HG03025 (cell line): ENCODE data around the gene CKAP5.
"Not testable (repeated sequence)": the region's sequence is repeated elsewhere in the genome, so short reads cannot be mapped to it uniquely, and the experiment has no call there.

Experiments
- ATAC-seq: cut with Tn5 transposase; IDR thresholded peaks from one replicate; pipeline ENCODE4 v1.9.1; 2021; ENCODE audit warnings: mild to moderate bottlenecking, moderate library complexity; ENCODE audit not compliant: unreplicated experiment, low FRiP score

The CKAP5 gene

DNA sequence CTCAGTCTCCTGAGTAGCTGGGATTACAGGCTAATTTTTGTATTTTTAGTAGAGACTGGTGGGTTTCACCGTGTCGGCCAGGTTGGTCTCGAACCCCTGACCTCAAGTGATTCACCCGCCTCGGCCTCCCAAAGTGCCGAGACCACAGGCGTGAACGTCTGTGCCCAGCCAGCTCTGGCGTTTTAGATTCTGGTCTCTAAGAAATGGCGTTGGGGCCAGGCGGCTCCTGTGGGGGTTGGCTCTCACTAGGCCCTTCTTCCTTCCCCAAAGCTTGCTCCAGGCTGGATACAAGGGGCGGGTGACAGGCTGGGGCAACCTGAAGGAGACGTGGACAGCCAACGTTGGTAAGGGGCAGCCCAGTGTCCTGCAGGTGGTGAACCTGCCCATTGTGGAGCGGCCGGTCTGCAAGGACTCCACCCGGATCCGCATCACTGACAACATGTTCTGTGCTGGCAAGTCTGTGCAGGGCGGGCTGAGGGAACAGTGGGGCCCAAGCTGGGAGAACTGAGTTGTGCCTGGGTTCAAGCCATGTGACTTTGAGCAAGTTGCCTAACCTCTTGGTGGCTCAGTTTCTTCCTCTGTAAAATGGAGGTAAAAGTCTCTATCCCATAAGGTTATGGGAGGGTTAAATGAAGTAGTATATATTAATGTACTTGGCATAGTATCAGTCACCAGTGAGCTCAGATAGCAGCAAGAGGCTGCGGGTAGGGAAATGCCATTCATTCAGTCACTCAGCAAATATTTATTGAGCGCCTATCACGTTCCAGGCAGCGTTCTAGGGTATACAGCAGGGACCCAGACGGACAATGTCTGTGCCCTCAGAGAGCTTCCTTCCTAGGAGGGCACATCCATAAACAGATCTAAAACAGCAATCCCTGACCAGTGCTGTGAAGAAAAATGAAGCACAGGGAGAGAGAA, 116.7 kb downstream of the CKAP5 start:
- no peak for ATAC-seq

DNA sequence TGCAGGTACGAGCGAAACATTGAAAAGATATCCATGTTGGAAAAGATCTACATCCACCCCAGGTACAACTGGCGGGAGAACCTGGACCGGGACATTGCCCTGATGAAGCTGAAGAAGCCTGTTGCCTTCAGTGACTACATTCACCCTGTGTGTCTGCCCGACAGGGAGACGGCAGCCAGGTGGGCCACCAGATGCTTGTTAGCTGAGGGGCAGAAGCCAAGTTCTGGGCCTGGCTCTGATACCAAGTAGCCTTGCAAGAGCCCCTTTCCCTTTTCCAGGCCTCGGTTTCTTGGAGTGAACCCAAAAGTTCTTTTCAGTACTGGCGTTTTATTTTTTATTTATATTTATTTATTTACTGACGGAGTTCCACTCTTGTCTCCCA, 117.4 kb downstream of the CKAP5 start:
- ATAC-seq, result no peak

DNA sequence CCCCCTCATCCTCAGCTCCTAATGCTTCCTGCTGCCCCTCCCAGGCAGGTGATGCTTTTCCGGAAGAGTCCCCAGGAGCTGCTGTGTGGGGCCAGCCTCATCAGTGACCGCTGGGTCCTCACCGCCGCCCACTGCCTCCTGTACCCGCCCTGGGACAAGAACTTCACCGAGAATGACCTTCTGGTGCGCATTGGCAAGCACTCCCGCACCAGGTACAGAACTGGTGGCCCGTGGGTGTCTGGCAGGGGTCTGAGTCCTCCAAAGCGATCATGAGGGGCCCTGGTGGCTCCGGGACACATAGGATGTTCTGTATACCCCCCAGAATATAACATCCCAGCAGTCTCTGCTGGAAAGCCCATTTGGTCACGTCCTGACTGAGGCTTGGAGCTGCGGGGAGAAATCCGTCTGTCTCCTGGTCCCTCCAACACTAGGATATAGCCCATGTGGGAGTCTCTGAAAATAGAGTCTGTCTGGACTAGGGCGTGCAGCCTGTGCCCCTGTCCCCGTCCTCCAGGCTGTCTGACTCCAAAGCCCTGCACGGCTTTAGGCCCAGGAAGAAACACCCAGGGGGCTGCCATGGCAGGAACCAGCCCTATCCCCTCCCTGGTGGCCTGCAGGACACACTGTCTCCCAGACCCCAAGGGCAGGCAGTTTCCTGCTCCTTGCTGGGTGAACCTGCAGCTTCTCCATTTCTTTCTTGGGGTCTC, 118.0 kb downstream of the CKAP5 start:
- ATAC-seq, result no peak

DNA sequence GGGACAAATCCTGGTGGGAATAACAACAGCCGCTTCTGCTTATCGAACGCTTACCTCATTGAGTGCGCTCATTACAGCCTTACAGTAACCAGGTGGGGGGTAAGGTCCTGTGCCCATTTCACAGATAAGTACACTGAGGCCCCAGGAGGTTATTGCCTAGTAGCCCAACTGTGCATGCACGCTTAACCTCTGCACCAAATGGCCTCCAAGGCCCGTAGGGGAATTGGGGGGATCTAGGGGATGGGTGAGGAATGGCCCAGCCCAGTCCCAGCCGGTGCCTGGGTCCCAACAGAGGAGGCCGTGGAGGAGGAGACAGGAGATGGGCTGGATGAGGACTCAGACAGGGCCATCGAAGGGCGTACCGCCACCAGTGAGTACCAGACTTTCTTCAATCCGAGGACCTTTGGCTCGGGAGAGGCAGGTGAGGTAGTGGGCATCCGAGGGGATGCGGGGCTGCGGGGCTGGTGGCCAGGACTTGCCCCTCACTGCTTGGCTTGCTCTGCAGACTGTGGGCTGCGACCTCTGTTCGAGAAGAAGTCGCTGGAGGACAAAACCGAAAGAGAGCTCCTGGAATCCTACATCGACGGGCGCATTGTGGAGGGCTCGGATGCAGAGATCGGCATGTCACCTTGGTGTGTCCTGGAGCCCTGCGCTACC, 119.7 kb downstream of the CKAP5 start:
- ATAC-seq, result no peak

DNA sequence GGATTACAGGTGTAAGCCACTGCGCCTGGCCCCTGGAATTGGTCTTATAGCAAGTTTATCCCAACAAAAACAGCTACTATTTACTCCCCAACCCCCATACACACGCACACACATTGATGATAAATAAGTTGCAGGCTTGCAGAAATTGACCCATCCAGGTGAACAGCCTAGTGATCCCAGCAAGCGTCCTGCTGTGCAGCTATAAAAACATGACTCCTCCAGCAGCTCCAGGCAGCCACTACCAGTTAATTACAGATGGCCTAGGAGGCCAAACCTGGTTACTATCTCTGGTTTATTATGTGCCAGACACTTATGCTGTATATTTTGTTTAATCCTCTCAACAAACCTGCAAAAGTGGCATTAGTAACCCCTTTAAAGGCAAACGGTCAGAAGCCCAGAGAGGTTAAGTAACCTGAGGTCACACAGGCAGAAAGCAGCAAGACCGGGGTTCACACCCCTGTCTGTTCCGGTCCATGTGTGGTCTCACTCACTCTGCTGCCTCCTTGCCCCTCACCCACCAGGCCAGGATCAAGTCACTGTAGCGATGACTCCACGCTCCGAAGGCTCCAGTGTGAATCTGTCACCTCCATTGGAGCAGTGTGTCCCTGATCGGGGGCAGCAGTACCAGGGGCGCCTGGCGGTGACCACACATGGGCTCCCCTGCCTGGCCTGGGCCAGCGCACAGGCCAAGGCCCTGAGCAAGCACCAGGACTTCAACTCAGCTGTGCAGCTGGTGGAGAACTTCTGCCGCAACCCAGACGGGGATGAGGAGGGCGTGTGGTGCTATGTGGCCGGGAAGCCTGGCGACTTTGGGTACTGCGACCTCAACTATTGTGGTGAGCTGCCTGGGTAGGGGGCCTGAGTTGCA, 120.5 kb downstream of the CKAP5 start:
- no peak for ATAC-seq

DNA sequence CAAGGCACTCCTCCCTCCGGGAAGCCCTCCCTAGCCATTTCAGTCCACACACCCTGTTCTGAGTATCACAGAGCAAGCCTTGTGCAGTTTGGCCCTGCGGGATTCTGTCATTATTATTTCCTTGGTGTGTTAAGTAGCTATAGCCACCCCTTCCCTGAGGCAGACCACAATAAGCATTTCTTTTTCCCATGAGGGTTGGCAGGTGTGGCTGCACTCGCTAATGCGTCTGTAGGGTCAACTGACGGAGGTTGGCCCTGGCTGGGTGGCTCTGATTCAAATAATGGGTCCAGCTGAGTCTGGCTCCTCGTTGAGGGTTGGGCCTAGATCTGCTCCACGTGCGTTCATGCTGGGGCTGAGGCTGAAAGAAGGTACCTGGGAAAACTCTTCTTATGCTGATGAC, 122.0 kb downstream of the CKAP5 start:
- no peak for ATAC-seq

DNA sequence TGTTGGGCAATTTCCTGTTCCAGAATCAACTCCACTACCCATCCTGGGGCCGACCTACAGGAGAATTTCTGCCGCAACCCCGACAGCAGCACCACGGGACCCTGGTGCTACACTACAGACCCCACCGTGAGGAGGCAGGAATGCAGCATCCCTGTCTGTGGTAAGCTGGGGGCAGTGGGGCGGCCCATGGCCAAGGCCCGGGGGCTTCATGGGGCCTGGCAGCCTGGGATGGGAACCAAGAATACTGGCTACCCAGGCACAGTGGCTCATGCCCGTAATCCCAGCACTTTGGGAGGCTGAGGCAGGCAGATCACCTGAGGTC, 122.8 kb downstream of the CKAP5 start:
- no peak for ATAC-seq

DNA sequence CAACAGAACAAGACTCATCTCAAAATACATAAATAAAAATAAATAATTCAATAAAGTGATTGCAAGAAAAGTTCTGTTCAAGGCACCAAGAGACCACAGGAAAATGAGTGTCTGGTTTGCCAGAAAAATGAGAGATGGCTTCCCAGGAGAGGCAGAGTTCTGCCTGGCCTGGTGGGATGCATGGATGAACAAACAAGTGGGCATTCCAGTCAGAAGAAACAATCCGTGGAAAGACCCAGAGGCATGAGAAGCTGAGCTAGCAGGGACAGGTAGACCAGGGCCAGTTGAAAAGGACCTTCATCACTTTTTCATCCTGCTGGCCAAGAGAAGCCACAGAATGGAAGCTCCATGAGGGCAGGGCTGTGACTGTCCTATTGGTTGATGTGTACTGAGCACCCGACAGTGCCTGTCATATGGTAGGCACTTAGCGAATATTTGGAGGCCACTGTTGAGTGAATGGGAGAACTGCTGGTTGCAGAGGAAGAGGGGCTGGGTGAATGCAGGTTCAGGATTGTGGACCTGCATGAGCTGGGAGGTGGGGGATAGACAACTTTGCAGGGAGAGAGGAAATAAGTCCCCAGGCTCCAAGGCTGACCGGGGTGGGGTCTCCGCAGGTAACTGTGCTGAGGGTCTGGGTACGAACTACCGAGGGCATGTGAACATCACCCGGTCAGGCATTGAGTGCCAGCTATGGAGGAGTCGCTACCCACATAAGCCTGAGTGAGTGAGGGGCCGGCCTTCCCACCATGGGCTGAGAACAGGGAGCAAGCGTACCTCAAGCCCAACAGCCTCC, 123.3 kb downstream of the CKAP5 start:
- ATAC-seq, result no peak

DNA sequence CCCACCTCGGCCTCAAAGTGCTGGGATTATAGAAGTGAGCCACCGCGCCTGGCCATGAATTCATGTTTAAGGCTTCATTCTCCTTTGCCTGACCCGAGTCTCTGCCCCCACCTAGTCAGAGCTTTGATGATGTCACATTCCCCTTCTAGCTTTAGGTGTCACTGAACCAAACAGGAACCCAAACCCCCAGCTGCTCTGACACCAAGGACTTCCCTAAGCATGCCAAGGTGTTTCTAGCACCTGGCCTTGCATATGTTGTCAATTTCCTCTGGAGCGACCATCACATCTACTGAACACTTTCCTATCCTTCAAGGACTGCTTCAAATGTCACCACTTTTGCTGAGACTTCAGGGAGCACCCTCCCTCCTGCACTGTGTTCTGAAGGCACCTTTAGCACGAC, 124.8 kb downstream of the CKAP5 start:
- no peak for ATAC-seq

DNA sequence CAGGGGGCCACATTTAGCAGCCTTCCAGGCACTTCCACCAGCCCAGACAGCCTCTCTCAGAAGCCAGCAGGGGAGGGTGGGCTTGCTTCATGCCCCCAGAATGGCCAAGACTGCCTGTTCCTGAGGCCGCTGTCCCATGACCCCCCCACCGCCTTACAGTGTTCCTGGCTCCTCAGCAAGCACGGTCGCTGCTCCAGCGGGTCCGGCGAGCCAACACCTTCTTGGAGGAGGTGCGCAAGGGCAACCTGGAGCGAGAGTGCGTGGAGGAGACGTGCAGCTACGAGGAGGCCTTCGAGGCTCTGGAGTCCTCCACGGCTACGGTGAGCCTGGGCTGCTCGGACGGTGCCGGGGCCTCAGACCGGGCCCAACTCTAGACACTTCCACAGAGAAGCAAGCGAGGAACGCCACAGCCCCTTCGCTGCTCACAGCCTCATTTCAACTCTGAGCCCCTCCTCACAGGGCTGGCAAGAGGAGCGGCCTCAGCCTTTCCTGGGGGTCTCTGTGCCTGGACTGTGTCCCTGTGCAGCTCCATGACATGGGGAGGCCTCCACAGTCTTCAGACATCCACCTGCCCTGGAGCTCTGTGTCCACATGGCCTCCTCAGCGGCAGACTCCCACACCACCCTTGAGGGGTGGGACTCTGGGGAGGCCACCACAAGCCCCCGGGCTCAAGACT, 126.4 kb downstream of the CKAP5 start:
- ATAC-seq, result no peak

DNA sequence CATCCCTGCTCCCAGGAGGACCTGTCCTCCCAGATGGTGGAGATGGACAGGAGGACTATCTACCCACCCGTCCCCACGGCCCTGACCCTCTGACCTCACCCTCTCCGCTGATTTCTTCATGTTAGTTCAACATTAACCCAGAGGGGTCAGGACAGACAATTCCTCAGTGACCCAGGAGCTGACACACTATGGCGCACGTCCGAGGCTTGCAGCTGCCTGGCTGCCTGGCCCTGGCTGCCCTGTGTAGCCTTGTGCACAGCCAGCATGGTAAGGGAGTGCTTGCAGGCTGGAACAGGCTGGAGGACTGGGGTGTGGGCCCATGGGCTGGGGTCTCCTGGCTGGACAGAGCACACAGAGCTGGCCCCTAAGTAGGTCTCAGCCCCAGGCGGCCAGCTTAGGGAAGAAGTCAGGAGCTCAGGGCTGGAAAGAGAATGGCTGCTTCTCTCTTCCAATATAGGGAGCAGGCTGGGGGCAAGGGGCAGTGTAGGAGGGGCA, 127.0 kb downstream of the CKAP5 start, which contains the start of gene F2:
TSS of gene F2 (plus strand) at position 166 of the 495 bp plus-strand sequence. CDS start at position 189, 23 bp downstream.
- ATAC-seq, result no peak

DNA sequence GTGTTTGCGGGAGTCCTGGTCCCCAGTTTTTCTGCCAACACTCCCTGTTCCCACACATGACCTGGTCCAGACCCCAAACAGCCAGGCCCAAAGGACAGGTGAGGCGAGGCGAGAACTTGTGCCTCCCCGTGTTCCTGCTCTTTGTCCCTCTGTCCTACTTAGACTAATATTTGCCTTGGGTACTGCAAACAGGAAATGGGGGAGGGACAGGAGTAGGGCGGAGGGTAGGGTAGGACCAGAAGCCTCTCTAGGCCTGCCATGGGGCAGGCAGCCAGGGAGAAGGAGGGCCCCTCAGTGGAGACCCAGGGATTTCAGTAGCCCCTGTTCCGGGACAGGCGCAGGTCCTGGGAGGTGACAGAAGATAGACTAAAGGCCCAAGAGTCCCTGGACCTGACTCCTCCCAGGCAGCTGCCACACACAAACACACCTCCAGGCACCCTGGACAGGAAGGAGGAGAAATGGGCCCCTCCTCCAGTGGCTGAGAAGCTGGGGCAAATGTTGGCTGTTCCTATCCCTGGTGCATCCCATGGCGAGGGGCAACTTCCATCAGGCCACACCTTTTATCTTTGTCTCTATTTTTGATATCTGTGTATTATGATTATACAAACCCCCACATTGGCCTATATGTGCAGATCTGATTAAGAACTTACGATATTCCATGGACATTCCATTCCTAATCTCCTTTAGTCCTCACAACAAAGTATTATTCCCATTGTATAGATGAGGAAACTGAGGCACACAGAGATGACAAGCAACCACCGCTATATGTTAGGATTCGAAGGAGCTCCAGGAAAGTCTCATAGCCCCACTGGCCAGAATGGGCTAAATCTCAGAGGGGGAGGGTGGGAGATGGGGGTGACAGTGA, 127.7 kb downstream of the CKAP5 start:
- ATAC-seq, result no peak

DNA sequence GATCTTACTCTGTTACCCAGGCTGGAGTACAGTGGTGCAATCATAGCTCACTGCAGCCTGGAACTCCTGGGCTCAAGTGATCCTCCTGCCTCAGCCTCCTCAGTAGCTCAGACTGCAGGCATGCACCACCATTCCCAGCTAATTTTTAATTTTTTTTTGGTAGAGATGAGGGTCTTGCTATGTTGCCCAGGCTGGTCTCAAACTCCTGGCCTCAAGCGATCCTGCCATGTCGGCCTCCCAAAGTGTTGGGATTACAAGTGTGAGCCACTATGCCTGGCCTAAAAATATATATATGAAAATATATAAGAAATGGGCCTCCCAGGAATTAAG, 128.3 kb downstream of the CKAP5 start:
- ATAC-seq, result not testable (repeated sequence)

DNA sequence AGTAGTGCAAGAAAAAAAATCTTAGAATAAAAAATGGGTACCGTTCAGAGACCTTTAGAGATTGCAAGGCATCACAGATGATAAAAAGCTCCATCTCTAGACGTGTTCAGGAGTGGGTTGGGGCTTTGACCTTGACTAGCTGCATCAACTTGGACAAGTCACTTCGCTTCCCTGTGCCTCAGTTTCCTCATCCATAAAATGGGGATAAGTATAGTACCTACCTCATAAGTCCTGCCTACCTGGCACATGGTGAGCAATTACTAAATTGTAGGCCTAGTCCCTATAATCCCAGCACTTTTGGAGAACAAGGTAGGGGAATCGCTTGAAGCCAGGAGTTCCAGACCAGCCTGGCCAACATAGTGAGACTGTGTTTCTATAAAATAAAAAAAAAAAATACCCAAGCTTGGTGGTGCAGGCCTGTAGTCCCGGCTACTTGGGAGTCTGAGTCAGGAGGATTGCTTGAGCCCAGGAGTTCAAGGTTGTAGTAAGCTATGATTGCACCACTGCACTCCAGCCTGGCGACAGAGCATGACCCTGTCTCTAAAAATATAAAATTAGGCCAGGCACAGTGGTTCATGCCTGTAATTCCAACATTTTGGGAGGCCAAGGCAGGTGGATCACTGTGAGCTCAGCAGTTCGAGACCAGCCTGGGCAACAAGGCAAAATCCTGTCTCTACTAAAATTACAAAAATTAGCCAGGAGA, 133.1 kb downstream of the CKAP5 start:
- ATAC-seq, result no peak

DNA sequence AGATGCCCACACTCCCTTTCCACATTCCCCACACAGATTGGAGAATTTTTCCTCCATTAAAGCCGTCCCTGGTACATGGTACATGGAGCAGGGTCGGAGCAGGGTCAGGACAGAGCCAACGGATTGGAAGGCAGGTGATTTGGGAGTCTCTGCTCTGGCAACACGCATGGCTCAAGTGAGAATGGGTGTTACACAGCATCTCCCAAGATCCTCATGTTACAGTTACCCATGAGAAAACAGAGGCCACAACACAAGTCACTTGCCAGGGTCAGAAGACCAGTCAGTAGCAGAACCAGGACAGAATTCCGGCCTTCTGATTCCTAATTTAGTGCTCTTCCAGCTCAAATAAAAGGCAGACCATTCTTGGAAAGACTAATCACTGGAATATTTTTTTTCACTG, 134.8 kb downstream of the CKAP5 start:
- ATAC-seq, result no peak

DNA sequence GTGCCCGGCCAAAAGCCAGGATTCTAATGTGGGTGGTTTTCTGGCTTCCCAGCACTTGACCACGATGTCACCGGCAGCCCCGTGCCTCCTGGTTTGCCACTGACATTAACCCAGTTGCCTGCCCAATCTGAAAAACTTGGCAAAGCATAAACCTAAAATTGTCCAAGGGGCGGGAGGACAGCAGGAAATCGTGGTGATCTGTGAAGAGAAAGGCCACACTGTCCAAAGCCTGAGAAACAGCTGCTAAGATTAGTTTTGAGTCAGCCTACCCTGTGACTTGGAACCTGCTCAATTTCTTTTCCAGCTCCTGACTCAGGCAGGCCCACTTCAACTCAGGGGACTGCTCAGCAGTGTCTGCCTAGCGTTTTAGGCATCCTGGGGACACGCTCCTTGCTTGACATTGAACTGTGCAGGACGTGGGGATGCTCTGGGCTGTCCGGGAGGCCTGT, 135.2 kb downstream of the CKAP5 start:
- ATAC-seq, result no peak

DNA sequence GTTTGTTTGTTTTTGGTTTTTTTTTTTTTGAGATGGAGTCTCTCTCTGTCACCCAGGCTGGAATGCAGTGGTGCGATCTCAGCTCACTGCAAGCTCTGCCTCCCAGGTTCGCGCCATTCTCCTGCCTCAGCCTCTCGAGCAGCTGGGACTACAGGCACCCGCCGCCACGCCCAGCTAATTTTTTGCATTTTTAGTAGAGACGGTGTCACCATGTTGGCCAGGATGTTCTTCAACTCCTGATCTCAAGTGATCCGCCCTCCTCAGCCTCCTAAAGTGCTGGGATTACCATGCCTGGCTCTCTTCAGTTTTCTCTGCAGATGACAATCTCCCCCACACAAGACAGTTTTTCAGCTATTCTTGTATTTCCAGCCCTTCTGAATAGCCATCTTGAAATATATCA, 136.7 kb downstream of the CKAP5 start:
- not testable (repeated sequence) for ATAC-seq
